CD14-positive monocyte (primary cell): ENCODE measurements around the gene ACAD8. TPM values are rescaled to one million over a fixed set of nuclear protein-coding genes. Genes with fewer than 3 reads are reported as not detected.

Experiments
- DNase-seq, 3 donors: peaks; one replicate each; pipeline ENCODE4 v3.0.0-alpha.2; 2011 to 2022
- H2AFZ ChIP-seq: 2 replicates; pipeline ENCODE4 v1.6.0; 2012; ENCODE audit warnings: mild to moderate bottlenecking, low read depth, low read length, inconsistent platforms; ENCODE audit not compliant: insufficient read depth, poor library complexity, severe bottlenecking
- H3K27ac ChIP-seq, 2 donors: 1 replicate in 1 of 2; 2 replicates in 1 of 2; pipeline ENCODE4 v1.5.1; 2012 to 2013; ENCODE audit warnings: low read length in 2 of 2, control low read depth in 1 of 2, inconsistent platforms in 1 of 2, low read depth in 1 of 2, mild to moderate bottlenecking in 1 of 2
- H3K27me3 ChIP-seq, 2 donors: one replicate each; pipeline versions ENCODE4 v1.6.0 to v1.6.1; 2011 to 2013; ENCODE audit warnings: low read length in 2 of 2; ENCODE audit not compliant: control insufficient read depth in 2 of 2, insufficient read depth in 2 of 2
- H3K36me3 ChIP-seq, 2 donors: replicated peaks in 1 of 2; 1 replicate in 1 of 2; 2 replicates in 1 of 2; pipeline versions ENCODE4 v1.5.1 to v1.6.1; 2012 to 2013; ENCODE audit warnings: low read length in 2 of 2, control low read depth in 1 of 2, inconsistent platforms in 1 of 2, mild to moderate bottlenecking in 1 of 2; ENCODE audit not compliant: insufficient read depth in 2 of 2, control insufficient read depth in 1 of 2
- H3K4me1 ChIP-seq, 2 donors: 1 replicate in 1 of 2; 2 replicates in 1 of 2; pipeline versions ENCODE4 v1.5.1 to v1.6.1; 2012 to 2013; ENCODE audit warnings: low read length in 2 of 2, control low read depth in 1 of 2, inconsistent platforms in 1 of 2, mild to moderate bottlenecking in 1 of 2, moderate library complexity in 1 of 2; ENCODE audit not compliant: insufficient read depth in 2 of 2, control insufficient read depth in 1 of 2
- H3K4me2 ChIP-seq: replicated peaks from 2 replicates; pipeline ENCODE3; 2012; ENCODE audit warnings: low read length, moderate library complexity, mild to moderate bottlenecking; ENCODE audit not compliant: poor library complexity, severe bottlenecking; ENCODE audit errors: extremely low read depth
- H3K4me3 ChIP-seq, 3 experiments: fragments of 200-600 bp in 1 of 3; sonication (generic) in 1 of 3; replicated peaks in 1 of 3; 1 replicate in 2 of 3; 2 replicates in 1 of 3; pipeline ENCODE4 v1.5.1; 2011 to 2013; ENCODE audit warnings: low read length in 3 of 3, mild to moderate bottlenecking in 3 of 3, control low read depth in 2 of 3, low read depth in 2 of 3, inconsistent platforms in 1 of 3, moderate library complexity in 1 of 3
- H3K79me2 ChIP-seq: 2 replicates; pipeline ENCODE4 v1.6.0; 2012; ENCODE audit warnings: mild to moderate bottlenecking, control low read depth, inconsistent platforms, low read length, moderate library complexity; ENCODE audit not compliant: insufficient read depth
- H3K9ac ChIP-seq: 2 replicates; pipeline ENCODE4 v1.6.0; 2017; ENCODE audit warnings: low read length, mild to moderate bottlenecking; ENCODE audit not compliant: insufficient read depth, poor library complexity, severe bottlenecking
- H3K9me3 ChIP-seq, 2 donors: replicated peaks in 1 of 2; 1 replicate in 1 of 2; 2 replicates in 1 of 2; pipeline versions ENCODE4 v1.5.1 to v1.6.1; 2012 to 2013; ENCODE audit warnings: low read length in 2 of 2, control low read depth in 1 of 2; ENCODE audit not compliant: control insufficient read depth in 1 of 2, insufficient read depth in 1 of 2
- H4K20me1 ChIP-seq: 2 replicates; pipeline ENCODE4 v1.6.0; 2012; ENCODE audit warnings: mild to moderate bottlenecking, low read length, control low read depth, moderate library complexity; ENCODE audit not compliant: insufficient read depth
- H3K27ac Mint-ChIP-seq, 7 donors: one replicate each; pipeline ENCODE4 v1.8.0; 2020; ENCODE audit warnings: mild to moderate bottlenecking in 7 of 7, mixed read lengths in 7 of 7, moderate library complexity in 6 of 7, inconsistent platforms in 2 of 7
- H3K27me3 Mint-ChIP-seq, 3 donors: one replicate each; pipeline ENCODE4 v1.8.0; 2021 to 2022; ENCODE audit warnings: low read depth in 3 of 3, mild to moderate bottlenecking in 3 of 3, mixed read lengths in 3 of 3, moderate library complexity in 3 of 3, inconsistent platforms in 1 of 3
- H3K36me3 Mint-ChIP-seq, 2 donors: one replicate each; pipeline ENCODE4 v1.8.0; 2020; ENCODE audit warnings: mixed read lengths in 2 of 2, inconsistent platforms in 1 of 2, mild to moderate bottlenecking in 1 of 2
- H3K4me1 Mint-ChIP-seq: one replicate; pipeline ENCODE4 v1.8.0; 2020; ENCODE audit warnings: mild to moderate bottlenecking, mixed read lengths
- H3K4me3 Mint-ChIP-seq, 2 donors: one replicate each; pipeline ENCODE4 v1.8.0; 2020; ENCODE audit warnings: mild to moderate bottlenecking in 2 of 2, mixed read lengths in 2 of 2, moderate library complexity in 1 of 2
- H3K9me3 Mint-ChIP-seq, 7 donors: one replicate each; pipeline ENCODE4 v1.8.0; 2020 to 2022; ENCODE audit warnings: mixed read lengths in 7 of 7, mild to moderate bottlenecking in 6 of 7, moderate library complexity in 6 of 7, inconsistent platforms in 2 of 7
- WGBS: methylation state at CpG from one replicate; pipeline ENCODE4 v1.1.5; 2013; ENCODE audit warnings: missing lambda C conversion rate; ENCODE audit not compliant: insufficient coverage; 5-methylcytosine and 5-hydroxymethylcytosine counted together
- intact Hi-C, 2 donors: fragments of 100-400 bp; cut with micrococcal nuclease; formaldehyde crosslinking; loops; one replicate each; pipeline versions ENCODE4 v1.15.0 to v1.15.1; 2023
- polyA plus RNA-seq, 3 donors: library from polyadenylated mRNA; depleted of rRNA in 1 of 3; unstranded in 2 of 3; stranded (reverse) in 1 of 3; fragments of 300-500 nt in 2 of 3; fragments of >200 nt in 1 of 3; fragmentation: Illumina TruSeq in 2 of 3; gene quantifications; 1 replicate in 2 of 3; 2 replicates in 1 of 3; pipeline ENCODE4 v1.2.3, GENCODE V29; 2012 to 2021
- TF ChIP-seq, protein P1 (sequence below): fragments of 200-600 bp; IDR thresholded peaks from one replicate; pipeline ENCODE4 v1.8.0; 2022; ENCODE audit warnings: antibody characterized with exemption, mild to moderate bottlenecking

Gene ACAD8
- polyA plus RNA-seq, 3 donors: 16.7 to 37.2 (median 19.3) TPM

DNA sequence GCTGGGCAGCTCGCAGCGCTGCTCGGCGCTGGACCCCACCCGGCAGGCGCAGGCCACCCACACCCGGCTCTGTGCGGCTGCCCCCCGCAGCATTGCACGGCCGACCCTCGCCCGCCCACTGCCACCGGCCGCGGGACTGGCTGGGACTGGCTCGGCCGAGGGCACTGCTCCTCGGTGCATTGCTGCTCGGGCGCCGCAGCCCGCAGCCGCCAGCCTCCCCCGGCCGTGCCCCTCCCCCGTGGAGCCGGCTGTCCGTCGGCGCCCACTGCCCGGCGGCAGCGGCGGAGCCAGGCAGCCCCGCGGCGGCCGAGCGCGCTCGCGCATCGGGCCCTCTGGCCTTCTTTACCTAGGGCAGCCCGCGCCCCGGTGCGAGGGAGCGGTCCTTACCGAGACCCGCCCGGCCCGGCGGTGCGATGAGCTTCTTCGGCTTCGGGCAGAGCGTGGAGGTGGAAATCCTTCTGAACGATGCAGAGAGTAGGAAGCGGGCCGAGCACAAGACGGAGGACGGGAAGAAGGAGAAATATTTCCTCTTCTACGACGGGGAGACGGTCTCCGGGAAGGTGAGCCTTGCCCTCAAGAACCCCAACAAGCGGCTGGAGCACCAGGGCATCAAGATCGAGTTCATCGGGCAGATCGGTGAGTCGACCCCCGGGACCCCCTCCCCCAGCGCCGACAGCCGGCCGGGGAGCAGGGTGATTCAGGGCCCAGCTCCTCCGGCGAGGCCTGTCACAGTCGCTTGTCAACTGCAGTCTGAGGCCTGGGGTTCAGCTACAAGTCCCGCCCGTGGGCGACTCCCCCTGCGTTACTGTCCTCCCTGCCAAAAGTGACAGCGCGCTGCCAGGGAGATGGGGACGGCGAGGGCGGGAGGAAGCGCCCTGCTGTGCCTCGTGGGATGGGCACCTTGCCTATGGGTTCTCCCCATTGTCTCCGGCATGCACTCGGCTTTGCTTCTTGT, 28.4 kb upstream of the ACAD8 start:
- Mint-ChIP-seq H3K9me3 (peaks cover 0 to 2% (median 0%) of the 10 kb centered on the region in 7 donors), H3K27ac (peak overlapping the region; percentile 60 to 86 (median 82)), H3K4me3 (peak overlapping the region; percentile 94 to 96), H3K4me1 (peaks cover 54% of the 10 kb centered on the region), H3K27me3 (peaks cover 0 to 1% (median 0%) of the 10 kb centered on the region in 3 donors), H3K36me3 (peaks cover 22 to 23% of the 10 kb centered on the region in 2 donors)
- Histone ChIP-seq H3K79me2 (peaks cover 85% of the 10 kb centered on the region), H3K4me1 (peaks cover 23 to 38% of the 10 kb centered on the region in 2 donors), H3K27me3 (no peaks in the 10 kb centered on the region), H3K4me3 (peak overlapping the region; percentile 65 to 86 (median 86)), H3K4me2 (peak overlapping the region; percentile 76), H4K20me1 (peaks cover 49% of the 10 kb centered on the region), H3K27ac (peak overlapping the region; percentile 7 to 96), H3K36me3 (peaks cover 3 to 21% of the 10 kb centered on the region in 2 donors), H3K9ac (peak overlapping the region; percentile 83), H2AFZ (peak overlapping the region; percentile 87), H3K9me3 (no peaks in the 10 kb centered on the region)
- intact Hi-C loops: loop anchor here in 1 of 2 donors (1.0 kb wide), 1 partner anchor 29 kb away; no protein-coding TSS in a partner anchor
- under 1% methylated on average over 88 of the region's 93 CpGs for WGBS
- DNase-seq: peak; percentile 8 to 37 (median 13)
- TF ChIP-seq, protein P1, sequence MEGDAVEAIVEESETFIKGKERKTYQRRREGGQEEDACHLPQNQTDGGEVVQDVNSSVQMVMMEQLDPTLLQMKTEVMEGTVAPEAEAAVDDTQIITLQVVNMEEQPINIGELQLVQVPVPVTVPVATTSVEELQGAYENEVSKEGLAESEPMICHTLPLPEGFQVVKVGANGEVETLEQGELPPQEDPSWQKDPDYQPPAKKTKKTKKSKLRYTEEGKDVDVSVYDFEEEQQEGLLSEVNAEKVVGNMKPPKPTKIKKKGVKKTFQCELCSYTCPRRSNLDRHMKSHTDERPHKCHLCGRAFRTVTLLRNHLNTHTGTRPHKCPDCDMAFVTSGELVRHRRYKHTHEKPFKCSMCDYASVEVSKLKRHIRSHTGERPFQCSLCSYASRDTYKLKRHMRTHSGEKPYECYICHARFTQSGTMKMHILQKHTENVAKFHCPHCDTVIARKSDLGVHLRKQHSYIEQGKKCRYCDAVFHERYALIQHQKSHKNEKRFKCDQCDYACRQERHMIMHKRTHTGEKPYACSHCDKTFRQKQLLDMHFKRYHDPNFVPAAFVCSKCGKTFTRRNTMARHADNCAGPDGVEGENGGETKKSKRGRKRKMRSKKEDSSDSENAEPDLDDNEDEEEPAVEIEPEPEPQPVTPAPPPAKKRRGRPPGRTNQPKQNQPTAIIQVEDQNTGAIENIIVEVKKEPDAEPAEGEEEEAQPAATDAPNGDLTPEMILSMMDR: no peak

- H3K27ac ChIP-seq: no peak overlapping the region
- no peaks in the 10 kb centered on the region for H3K27me3 ChIP-seq
- DNase-seq: no peak
- H3K9me3 Mint-ChIP-seq: peaks cover 0 to 2% (median 0%) of the 10 kb centered on the region in 7 donors
- TF ChIP-seq, protein P1: no peak
- no peak overlapping the region for H3K27ac Mint-ChIP-seq
- H3K36me3 ChIP-seq: peaks cover 3 to 22% of the 10 kb centered on the region in 2 donors
- H4K20me1 ChIP-seq: peaks cover 68% of the 10 kb centered on the region
- H2AFZ ChIP-seq: no peak overlapping the region
- peaks cover 82% of the 10 kb centered on the region for H3K79me2 ChIP-seq
- H3K27me3 Mint-ChIP-seq: peaks cover 0 to 1% (median 0%) of the 10 kb centered on the region in 3 donors
- intact Hi-C loops: no loop called here
- no peak overlapping the region for H3K4me3 ChIP-seq
- no peak overlapping the region for H3K4me2 ChIP-seq
- no peaks in the 10 kb centered on the region for H3K9me3 ChIP-seq
- peaks cover 72% of the 10 kb centered on the region for H3K4me1 Mint-ChIP-seq
- H3K9ac ChIP-seq: no peak overlapping the region
- WGBS: 100% methylated on average over 1 of the region's 5 CpGs
- peaks cover 34 to 54% of the 10 kb centered on the region in 2 donors for H3K4me1 ChIP-seq
- peaks cover 26 to 27% of the 10 kb centered on the region in 2 donors for H3K36me3 Mint-ChIP-seq
- H3K4me3 Mint-ChIP-seq: no peak overlapping the region
Measured at GRCh38 chr11:134226806-134227325, 26.5 kb upstream of the ACAD8 start.
